CD4-positive, alpha-beta T cell treated with Interleukin-6 at 100 ng/mL for 8 hours (primary cell): ENCODE measurements around the gene ZBTB20.
"Not testable (repeated sequence)": the region's sequence is repeated elsewhere in the genome, so short reads cannot be mapped to it uniquely, and the experiment has no call there.

Source experiments
- DNase-seq: peaks from one replicate; pipeline ENCODE4 v3.0.0-alpha.2; 2020; ENCODE audit warnings: mixed read lengths, low spot score

The ZBTB20 gene

DNA sequence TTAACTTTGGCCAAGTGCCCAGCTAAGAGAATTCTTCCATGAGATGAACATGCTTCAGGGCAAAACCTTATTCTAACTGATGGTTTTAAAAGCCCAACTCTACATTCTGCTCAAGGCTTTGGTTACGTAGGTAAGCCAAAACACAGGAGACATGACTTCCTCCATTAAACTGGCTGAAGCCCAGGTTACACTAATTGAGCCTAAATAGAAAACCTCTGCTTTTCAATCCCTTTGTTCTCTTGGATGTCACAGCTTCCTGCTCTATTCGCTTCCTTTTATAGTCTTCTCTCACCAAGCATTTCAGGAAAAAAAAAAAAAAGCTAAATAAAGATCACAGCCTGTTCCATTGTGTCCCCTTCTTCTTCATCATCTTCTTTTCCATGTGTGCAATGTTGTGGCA lies 432.9 kb downstream of the ZBTB20 start:
- DNase-seq, result no peak

DNA sequence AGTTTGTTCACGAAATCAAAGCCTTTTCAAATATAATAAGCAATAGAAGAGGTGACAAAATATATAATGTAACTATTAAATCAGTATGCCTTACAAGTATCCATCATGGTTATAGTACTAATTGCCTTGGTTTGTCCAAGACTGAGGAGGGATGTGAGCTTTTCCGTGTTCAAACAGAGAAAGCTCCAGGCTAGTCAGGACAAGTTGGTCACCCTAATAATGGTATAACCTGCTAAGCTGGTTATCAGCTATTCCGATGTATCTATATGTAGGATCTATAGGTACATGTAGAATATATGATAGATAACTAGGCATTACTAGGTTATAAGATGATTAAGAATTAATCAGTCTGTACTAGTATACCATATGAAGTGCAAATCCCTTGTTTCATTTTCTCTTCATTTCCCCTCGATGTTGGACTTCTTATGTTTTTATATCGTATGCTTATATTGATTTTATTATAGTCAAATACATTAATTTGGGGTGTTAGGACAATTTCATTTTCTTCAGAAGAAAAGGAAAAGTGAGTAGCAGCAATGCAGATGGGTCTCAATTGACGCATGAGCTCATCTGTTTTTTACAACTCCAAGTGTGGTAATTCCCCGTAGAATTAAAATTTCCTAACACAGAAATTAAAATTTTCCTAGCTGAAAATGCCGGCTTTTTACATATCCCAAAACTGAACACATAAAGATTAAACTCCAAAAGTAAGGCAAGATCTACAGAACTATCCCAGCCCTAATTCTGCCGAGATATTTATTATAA lies 434.2 kb downstream of the ZBTB20 start:
- no peak for DNase-seq

DNA sequence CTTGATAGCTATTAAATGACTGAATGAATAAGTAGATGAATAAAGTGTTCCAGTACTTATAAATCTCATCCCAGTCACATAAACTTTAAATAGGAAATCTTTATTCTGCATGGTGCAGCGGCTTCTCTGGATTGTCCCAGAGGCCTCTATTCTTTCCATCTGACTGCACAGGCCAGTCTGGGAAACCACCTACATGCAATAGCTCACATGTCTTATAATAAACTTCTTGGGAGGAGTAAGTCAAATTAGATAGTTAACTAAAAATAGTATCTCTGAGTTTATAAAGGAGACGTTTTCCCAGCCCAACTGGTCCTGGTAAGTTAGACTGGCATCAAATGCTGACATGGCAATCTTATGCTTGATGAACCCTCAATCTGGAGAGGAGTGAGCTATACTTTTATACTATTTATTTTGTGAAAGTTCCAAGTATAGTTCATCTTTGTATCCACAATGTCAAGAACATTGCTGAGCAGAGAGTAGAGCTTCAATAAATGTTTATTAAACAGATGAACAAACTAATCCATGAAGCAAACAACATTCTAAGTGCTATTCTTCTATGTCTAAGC lies 435.7 kb downstream of the ZBTB20 start:
- DNase-seq, result no peak

DNA sequence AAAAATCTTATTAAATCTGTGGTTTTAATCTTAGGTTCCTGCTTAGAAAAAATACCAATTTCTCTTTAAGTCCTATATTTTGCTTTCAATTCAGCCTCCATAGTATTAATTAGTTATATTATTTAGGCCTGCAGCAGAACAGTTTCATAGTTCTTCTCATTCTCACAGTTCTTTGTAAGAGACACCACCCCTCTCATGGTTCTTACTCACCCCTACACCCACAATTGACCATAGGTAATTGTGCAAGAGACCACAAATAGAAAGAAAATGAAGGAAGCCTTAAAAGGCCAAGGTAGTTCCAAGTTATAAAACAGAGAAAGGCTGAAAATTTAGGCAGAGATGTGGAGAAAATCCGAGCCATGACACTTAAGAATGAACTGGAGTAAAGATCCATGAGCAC lies 438.0 kb downstream of the ZBTB20 start:
- DNase-seq, result no peak

DNA sequence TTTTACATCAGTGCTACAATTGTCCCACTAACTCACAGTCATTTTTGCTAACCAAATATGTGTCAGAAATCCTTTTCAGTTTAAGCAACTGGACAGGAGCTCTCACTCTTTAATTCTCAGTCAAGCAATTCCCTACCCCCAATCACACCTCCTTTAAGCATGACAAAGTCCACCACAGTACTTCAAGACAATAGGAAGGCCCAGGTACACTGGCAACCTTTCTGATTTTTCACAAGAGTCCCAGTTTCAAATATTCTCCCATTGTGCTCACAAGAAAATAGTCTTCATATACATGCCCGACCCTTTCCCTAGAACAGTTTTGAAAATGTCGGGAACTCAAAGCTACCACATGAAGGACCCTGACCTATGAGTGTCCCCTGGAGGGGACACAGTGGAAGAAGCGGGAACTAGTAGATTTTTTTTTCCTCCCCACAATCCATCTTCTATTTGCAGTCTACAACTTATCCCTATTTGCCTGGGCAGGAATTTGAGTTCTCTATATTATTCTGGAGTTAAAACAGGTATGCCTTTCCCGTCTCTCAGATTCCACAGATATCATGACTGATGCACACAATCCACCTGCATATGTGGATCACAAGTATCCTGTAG lies 439.7 kb downstream of the ZBTB20 start:
- DNase-seq, result no peak

DNA sequence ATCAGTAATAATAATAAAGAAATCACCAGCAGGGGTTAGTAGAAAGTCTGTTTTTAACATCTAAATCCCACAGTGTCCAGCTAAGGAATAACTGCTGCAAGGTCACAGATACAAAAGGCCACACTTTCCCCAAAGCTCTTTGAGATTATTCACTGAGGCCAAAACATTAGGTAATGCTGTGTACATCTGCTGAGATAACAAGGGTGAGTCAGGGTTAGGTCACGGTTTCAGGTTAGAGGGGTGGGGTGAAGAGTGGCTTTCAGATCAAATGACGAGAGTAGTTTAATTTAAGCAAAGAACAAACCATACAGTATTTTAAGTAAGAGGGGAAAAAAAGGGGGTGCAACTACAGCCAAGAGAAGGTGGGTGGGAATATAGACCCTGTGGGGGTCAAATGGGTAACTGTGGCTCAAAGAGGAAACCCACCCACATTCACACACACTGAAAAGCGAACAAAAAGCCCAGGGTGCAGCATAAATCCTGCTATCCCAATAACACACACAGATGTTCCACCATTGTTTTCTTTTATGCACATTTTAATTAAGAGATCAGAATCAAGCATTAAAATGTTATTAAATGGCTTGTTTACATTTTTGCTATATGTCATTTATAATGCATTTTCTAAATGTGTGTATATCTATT lies 440.4 kb downstream of the ZBTB20 start:
- DNase-seq, result no peak

DNA sequence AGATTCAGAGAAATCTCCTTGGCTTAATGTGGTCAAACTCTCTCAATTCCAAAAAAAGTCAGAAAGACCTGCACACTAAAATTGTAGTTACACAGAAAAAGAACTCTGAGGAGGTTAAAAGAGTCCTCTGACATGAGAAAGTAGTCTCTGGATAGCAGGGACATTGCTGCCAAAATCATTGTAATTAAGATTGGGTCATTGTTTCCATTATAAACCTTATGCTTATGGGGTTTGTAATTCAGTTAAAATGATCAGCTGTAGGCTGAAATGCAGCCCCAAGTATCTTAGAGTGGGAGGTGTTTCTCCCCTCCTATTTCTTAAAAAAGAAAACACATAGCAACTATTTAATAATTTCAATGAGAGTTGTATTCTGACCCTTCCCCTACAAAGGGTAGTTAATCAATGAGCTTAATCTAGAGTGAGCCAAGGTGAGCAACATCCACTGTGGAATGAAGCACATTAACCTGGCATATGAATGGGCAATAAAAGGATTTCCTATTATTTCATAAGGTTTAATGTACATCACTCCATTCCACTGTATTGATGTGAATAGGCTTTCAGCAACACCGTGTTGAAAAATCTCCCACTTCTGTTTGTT lies 446.4 kb downstream of the ZBTB20 start:
- no peak for DNase-seq

DNA sequence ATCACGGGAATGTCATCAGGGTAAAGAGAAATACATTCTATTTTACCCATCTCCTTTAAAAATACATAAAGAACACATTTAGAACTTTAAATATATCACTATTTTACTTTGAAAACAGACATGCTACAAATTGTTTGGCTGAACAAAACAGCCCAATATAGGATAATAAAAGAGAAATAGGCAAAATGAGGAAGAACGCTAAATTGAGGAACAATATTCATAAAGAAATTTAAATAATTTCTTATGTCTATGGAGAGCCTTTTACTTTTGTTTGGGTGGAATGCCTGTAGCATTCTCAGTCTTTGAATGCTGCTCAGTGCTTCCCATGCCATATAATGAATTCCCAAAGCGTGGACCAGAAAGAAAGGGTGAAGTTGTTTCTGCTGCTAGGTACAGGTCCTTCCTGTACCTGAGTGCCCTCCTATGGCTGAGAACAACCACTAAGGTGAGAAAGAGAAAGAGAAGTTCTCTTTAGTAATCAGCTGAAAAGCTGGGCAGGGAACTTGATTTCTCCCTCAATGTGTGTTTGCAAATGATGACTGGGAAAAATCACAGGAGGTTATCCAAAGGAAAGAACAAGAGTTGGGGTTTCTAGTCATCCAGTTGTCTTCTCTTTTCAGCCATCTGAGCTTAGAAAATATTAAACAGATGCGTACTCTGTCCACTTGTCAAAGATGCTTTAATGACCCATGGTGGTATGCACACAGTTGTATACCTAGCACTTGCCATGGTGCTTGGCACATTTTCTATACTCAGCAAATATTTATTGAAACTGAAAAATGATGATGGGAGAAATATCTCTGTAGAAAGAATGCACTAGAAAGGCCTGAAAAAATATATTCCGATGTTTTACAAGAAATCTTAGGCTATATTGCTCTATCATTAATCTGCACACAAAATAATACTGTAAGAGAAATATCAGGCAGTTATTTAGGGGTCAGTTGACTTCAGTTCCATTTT lies 448.7 kb downstream of the ZBTB20 start:
- DNase-seq, result no peak

DNA sequence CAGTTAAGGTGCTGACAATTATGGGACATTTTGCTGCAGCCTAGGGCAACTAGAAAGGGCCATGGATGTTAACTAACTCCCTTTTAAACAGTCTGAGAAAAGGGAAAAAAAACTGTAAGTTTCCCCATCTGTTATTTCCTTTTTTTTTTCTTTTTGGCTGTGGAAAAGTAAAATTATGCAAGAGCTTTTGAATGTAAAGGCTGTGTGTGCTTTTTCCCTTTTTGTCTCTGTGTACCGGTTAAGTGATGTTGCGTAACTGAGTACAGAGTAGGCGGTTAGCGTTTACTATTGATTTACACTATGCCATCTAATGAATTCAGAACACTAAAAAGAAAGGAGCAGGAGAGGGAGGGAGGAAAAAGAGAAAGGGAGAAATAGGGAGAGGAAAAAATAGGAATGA lies 449.7 kb downstream of the ZBTB20 start:
- DNase-seq, result no peak

DNA sequence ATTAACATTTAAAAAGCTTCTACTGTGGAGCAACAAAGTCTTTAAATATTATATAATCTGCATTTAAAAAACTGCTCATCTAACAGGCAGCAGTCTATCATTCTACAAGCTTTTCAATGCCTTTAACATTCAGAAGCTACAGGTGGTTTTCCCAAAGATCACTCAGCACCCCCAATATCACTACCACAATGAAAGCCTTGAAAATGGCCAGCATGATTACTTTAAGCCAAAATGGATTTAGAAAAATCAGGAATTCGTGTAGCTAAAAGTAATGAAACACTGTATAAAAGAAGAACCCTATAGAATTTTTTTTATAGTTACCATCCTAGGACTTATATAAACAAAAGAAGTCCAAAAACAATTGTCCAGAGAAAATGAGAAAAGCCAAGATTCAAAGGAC lies 452.8 kb downstream of the ZBTB20 start:
- no peak for DNase-seq

DNA sequence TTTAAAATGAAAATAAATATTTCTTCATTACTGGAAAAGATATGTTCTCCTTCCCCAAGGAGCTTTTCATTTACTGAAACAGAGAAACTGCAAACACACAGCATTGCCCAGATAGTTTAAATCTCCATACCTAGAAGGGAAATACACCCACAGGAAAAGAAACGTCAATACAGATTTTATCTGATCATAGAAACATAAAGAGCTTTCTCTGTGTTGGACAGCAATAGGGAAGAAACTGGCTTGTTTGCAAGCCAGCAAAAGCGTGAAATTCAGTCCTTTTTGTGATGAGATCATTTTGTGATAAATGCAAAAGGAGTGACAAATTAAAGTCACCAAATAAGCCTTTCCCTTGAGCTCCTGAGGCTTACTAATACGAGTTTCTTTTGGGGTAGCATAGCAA lies 455.2 kb downstream of the ZBTB20 start:
- no peak for DNase-seq

DNA sequence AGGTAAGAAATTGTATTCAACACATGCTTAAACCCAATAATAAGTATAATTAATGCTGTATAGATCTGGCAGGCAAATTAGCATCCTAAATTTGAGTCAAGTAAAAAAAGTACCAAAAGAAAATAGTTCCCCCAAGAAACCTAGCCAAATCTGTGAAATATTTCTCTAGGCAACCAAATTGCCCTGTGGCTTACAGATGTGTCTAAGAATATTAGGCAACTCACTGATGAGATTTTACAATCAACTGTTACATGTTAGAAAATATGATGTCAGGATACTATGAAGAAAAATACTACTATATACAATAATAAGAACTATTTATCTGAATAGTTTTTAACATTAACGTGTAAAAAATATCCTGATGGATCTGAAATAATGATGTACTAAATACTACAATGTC lies 456.2 kb downstream of the ZBTB20 start:
- no peak for DNase-seq

DNA sequence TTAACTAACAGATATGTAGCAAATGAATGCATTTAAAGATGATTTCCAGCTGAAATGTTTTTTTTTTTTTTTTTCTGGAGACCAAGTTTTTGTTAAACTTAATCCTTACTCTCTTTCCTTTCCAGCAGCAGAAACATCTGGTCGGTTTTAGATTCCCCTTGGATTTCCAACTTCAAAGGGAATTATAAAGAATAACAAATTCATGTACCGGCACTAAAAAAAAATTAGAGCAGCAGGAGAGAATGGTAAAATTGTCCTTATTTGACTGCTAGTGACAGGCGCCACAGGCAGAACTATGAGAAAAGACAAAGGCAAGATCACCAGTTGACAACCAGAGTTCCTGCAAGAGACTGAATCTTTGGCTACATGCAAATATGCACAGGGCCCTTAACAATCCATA lies 459.9 kb downstream of the ZBTB20 start:
- DNase-seq, result no peak

DNA sequence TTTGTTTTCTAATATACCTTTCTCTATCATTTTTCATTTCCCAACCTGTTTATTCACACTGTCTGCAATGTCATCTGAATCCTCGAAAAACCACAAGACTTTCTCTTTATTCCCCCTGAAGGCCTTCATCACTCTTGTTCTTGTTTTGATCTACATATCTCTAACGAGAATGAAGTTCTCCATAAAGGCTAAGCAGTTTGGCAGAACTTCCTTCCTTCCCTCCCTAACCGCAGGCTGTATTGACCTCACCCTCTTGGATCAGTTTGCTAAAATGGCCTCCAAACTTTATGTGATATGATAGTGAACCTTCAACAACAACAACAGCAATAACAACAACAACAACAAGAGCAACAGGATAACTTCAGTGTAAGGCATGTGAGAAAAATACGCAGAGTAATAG lies 460.5 kb downstream of the ZBTB20 start:
- no peak for DNase-seq

DNA sequence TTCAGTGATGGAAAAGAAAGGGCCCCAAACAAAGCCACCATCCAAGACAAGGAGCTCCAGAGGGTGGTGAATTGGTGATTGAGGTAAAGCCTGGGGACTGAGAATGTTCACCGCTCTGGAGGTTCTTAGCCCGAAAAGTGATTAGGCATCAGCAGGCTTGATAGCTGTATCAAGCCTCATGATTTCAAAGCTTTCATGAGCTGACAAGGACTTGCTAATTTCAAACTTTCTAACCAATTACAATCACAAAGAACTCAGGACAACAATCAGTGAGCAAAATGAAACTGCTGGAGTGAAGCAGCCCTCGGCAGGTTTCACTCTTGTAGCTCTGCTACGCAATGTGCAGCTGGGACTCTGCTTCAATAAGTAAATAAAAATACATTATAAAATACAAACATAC lies 461.9 kb downstream of the ZBTB20 start:
- DNase-seq, result no peak

DNA sequence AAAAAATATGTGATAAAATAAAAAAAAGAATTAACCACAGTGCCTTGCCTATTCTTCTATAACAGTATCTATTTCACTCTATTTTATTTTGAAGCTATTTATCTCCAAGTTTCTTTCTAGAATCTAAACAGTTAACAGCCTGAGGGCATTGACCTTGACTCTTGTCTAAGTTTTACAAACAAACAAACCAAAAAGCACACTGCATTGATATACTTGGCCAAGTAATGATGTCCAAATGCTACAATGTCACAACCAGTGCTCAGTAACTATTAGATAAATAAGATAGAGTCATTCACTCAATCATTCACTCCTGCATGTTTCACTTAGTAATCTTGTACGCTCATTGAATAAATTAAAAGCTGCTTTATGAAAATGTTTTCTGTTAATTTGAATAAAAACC lies 466.8 kb downstream of the ZBTB20 start:
- no peak for DNase-seq

DNA sequence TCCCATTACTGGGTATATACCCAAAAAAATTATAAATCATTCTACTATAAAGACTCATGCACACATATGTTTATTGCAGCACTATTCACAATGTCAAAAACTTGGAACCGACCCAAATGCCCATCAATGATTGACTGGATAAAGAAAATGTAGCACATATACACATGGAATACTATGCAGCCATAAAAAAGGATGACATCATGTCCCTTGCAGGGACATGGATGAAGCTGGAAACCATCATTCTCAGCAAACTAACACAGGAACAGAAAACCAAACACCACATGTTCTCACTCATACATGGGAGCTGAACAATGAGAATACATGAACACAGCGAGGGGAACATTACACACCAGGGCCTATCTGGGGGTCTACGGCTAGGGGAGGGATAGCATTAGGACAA lies 467.3 kb downstream of the ZBTB20 start:
- not testable (repeated sequence) for DNase-seq

DNA sequence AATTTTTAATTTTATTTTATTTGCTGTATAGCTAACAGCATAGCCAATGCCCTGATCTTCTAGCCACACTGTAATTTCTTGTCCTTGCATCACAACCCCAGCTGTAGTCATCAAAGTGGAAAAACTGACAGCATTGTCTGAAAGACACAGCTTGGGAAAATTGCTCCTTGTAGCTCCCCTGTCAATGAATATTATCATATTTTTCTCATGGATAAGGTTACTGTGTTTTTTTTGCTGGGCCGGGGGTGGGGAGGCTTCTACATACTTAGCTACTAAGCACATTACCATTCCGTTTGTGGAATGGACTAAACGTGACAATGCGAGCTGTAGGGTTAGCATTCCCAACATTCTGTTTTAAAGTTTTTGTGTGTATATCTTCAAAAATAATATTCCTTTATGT lies 472.0 kb downstream of the ZBTB20 start:
- DNase-seq, result no peak

DNA sequence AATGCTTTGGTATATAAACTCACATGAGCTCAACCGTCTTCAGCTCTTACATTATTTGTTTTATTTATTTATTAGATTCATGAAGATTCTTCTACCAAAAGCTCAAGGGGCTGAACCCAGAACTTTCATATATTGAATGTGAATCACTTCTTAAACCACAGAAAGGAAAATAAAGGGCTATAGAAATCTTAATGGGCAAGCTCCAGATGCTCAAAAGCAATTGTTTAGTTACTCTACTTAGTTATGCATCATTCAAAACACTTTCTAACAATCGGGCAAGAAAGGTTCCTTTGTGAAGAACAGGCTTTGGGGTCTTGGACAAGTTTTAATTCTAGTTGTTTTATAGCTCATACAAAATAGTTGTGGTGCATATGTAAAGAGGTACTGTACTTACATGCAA lies 473.1 kb downstream of the ZBTB20 start:
- DNase-seq, result no peak

DNA sequence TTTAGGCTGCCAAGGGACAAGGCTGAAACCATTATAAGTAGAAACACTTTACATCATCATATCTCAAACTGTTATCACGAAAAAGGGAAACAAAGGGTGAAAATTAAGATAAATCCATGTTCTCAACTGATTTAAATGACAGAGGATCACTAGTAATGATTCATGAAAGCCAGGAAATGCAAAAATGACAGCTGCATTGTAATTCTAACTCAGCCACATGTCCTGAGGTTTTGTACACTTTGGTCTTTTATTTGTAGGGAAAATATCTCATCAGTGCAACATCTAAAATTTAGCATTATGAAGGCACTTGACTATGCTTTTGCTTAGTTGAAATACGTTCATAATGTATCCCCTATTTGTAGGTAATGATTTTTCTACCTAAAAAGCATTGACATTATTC lies 473.6 kb downstream of the ZBTB20 start:
- DNase-seq, result no peak

DNA sequence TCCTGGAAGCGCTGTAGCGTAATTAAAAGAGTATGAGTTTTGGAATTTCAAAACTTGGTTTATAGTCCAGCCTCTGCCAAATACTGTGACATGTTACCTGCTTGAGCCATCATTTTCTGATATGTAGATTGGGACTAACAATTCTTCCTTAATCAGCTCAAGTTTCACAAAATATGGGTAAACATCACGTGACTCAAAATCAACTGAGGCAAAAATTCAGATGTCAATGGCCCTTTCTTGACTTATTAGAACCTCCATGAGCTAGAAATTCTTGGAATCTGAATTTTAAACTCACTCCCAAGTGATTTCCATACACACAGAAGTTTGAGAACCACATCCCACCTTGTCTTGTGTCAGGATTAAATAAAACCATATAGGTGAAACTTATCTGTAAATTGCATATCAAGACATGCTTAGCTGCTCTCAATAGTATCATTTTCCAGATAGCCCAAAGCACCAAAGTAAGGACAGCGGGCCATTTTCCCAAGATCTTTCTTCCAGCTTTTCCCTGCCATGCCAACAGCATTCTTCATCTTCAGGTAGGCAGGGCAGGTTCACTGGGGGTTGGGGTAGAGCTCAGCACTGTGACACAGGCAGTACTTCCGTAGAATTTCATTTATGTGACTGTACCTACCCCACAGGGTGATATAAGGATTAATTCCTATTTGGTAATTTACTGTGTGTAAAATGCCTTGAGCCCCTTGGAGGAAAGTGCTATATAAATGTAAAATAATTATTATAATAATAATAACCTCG lies 474.2 kb downstream of the ZBTB20 start:
- DNase-seq, result no peak
